ENCODE measurements around the gene TARDBP. TPM values are rescaled to one million over a fixed set of nuclear protein-coding genes. Genes with fewer than 3 reads are reported as not detected.
"Not testable (repeated sequence)": the region's sequence is repeated elsewhere in the genome, so short reads cannot be mapped to it uniquely, and the experiment has no call there.

TARDBP gene
- total RNA-seq, 1 donor from 2014 or later = 71.2 TPM

- TF ChIP-seq, protein P1, sequence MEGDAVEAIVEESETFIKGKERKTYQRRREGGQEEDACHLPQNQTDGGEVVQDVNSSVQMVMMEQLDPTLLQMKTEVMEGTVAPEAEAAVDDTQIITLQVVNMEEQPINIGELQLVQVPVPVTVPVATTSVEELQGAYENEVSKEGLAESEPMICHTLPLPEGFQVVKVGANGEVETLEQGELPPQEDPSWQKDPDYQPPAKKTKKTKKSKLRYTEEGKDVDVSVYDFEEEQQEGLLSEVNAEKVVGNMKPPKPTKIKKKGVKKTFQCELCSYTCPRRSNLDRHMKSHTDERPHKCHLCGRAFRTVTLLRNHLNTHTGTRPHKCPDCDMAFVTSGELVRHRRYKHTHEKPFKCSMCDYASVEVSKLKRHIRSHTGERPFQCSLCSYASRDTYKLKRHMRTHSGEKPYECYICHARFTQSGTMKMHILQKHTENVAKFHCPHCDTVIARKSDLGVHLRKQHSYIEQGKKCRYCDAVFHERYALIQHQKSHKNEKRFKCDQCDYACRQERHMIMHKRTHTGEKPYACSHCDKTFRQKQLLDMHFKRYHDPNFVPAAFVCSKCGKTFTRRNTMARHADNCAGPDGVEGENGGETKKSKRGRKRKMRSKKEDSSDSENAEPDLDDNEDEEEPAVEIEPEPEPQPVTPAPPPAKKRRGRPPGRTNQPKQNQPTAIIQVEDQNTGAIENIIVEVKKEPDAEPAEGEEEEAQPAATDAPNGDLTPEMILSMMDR (IDR thresholded peaks at IDR 0.05; ENCODE audit: insufficient read depth, low read length, poor library complexity, severe bottlenecking) = no peak
- Histone ChIP-seq H3K36me3 (ENCODE audit: control insufficient read depth, insufficient read depth, low read length) (no peaks in the 10 kb centered on the region), H3K27me3 (ENCODE audit: control insufficient read depth, insufficient read depth, low read length) (peaks cover 6% of the 10 kb centered on the region), H3K4me3 (ENCODE audit: low read depth, low read length) (no peak overlapping the region)
- no peak for DNase-seq (ENCODE audit: low read depth)
These were observed 33.8 kb downstream of the TARDBP start for GRCh38 chr1:11046270-11046566.

GRCh38 chr1:11046625-11047365, 34.3 kb downstream of the TARDBP start, which contains the start of gene MASP2:
Gene MASP2, minus strand, starts transcription at chr1:11047239. Its CDS starts 32 bp downstream, at chr1:11047207.
- no peak for DNase-seq (ENCODE audit: low read depth)
- TF ChIP-seq, protein P1 (IDR thresholded peaks at IDR 0.05; ENCODE audit: insufficient read depth, low read length, poor library complexity, severe bottlenecking) = no peak

DNA sequence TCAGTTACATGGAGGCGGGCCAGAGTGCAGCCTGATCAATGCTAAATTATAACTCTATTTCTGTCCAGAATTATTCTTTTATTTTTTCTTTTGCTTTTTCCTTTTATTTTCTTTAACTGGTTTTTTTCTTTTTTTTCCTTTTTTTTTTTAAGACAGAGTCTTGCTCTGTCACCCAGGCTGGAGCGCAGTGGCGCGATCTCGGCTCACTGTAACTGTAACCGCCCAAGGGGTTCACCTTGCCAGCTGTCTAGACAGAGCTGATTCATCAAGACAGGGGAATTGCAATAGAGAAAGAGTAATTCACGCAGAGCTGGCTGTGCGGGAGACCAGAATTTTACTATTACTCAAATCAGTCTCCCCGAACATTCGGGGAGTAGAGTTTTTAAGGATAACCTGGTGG, 38.7 kb downstream of the TARDBP start:
- DNase-seq (ENCODE audit: low read depth); H3K36me3 ChIP-seq (ENCODE audit: control insufficient read depth, insufficient read depth, low read length); H3K4me3 ChIP-seq (ENCODE audit: low read depth, low read length): not testable (repeated sequence)
- peaks cover 10% of the 10 kb centered on the region for H3K27me3 ChIP-seq (ENCODE audit: control insufficient read depth, insufficient read depth, low read length)

More at GRCh38 chr1:11046625-11047365, 34.3 kb downstream of the TARDBP start, which contains the start of gene MASP2:
- Histone ChIP-seq H3K4me3 (ENCODE audit: low read depth, low read length) (no peak within 1 kb of the TSS), H3K27me3 (ENCODE audit: control insufficient read depth, insufficient read depth, low read length) (peaks cover 6% of the 10 kb centered on the region), H3K36me3 (ENCODE audit: control insufficient read depth, insufficient read depth, low read length) (no peaks in the 10 kb centered on the region)

GRCh38 chr1:11051781-11052511, 39.5 kb downstream of the TARDBP start:
- peaks cover 3% of the 10 kb centered on the region for H3K36me3 ChIP-seq (ENCODE audit: control insufficient read depth, insufficient read depth, low read length)
- TF ChIP-seq, protein P1 (IDR thresholded peaks at IDR 0.05; ENCODE audit: insufficient read depth, low read length, poor library complexity, severe bottlenecking) = no peak
- H3K4me3 ChIP-seq (ENCODE audit: low read depth, low read length) = no peak overlapping the region
- H3K27me3 ChIP-seq (ENCODE audit: control insufficient read depth, insufficient read depth, low read length) = peaks cover 10% of the 10 kb centered on the region
- no peak for DNase-seq (ENCODE audit: low read depth)

DNA sequence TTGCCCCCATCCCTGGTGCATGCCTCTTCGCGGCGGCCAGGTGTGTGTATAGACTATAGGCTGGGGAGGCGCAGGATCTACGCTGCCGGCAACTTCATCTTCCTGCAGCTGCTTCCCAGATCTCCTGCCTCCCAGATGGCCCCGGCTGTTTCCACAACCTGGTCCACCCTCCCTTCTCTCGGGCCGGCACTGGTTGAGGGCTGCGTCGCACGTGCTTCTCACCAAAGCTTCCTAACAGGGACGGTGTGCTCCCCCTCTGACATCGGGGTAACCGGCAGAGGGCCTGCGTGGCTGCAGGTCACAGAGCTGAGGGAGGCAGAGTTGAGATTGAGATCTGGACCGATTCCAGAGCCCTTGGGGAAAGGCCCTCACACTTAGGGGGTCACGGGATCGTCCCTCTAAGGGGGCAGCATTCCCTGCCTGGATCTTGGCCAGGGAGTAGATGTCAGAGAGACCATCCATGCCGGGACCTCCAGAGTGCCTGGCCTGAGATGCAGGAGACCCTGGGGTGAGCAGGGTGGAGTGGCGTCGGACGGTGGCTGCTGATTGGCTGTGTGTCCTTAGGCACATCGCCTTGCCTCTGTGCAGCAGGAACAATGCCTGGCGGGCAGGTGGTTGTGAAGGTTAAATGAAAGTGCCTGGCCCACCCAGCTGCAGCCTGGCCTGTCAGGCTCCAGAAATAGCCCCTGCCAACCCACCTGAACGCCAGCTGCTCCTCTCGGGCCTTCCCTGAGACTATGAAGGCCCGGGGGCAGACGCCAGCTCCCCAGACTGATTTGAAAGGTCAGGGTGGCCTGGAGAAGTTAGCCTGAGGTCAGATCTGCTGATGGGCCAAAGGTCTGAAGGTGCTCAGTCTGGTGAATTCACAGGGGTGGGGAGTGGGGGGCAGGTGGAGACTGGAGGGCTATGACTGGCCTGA, 40.6 kb downstream of the TARDBP start:
- TF ChIP-seq, protein P1 (IDR thresholded peaks at IDR 0.05; ENCODE audit: insufficient read depth, low read length, poor library complexity, severe bottlenecking) = no peak
- Histone ChIP-seq H3K36me3 (ENCODE audit: control insufficient read depth, insufficient read depth, low read length) (peaks cover 3% of the 10 kb centered on the region), H3K27me3 (ENCODE audit: control insufficient read depth, insufficient read depth, low read length) (peaks cover 10% of the 10 kb centered on the region), H3K4me3 (ENCODE audit: low read depth, low read length) (no peak overlapping the region)
- DNase-seq (ENCODE audit: low read depth) = no peak

DNA sequence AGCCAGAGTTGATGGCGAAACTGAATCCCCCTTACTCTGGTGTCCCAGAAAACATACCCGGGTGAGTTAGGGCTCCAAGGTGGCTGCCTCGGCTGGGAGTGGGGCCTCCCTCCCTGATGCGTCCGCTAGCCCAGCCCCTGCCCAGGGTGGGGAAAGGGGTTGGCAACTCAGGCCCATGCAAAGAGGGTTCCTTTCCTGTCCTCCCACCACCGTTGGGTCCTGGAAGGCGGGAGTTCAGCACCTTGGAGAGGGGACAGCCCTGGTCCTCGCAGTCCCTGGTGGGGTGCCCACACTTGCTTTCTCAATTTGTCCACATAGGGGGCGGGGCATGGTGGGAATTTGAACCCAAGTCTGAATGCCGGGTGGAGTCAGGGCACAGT, 41.3 kb downstream of the TARDBP start:
- peaks cover 10% of the 10 kb centered on the region for H3K27me3 ChIP-seq (ENCODE audit: control insufficient read depth, insufficient read depth, low read length)
- H3K36me3 ChIP-seq (ENCODE audit: control insufficient read depth, insufficient read depth, low read length) = peaks cover 3% of the 10 kb centered on the region
- TF ChIP-seq, protein P1 (IDR thresholded peaks at IDR 0.05; ENCODE audit: insufficient read depth, low read length, poor library complexity, severe bottlenecking) = no peak
- no peak for DNase-seq (ENCODE audit: low read depth)
- no peak overlapping the region for H3K4me3 ChIP-seq (ENCODE audit: low read depth, low read length)

All from kidney epithelial cell (primary cell).